GM18909 (cell line): ENCODE measurements around the gene QDPR.

Source experiments
- ATAC-seq: cut with Tn5 transposase; IDR thresholded peaks from one replicate; pipeline ENCODE4 v1.9.1; 2021; ENCODE audit warnings: mild to moderate bottlenecking; ENCODE audit not compliant: unreplicated experiment, poor library complexity

The QDPR gene

DNA sequence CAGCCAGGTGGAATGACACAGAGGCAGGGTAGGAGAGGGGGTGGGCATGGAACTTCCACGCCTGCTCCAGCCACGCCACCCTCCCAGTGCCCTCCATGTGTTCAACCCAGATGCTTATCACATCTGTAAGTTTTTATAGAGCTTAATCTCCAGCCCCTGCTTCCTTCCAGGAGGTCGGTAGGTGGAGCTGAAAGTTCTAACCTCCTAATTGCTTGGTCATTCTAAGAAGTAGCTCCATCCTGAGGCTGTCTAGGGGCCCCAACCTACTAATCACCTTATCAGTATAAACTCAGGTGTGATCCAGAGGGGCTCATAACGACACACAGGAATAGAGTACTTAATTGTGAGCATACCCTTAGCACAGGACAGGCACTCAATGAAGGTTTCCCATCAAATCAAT lies 18.3 kb downstream of the QDPR start:
- ATAC-seq: no peak

- no peak for ATAC-seq
Observed at GRCh38 chr4:17492876-17493275, 19.0 kb downstream of the QDPR start.

GRCh38 chr4:17492058-17492741 lies 19.7 kb downstream of the QDPR start:
- ATAC-seq: no peak

- ATAC-seq: no peak
Observed at GRCh38 chr4:17491196-17491595, 20.7 kb downstream of the QDPR start.

DNA sequence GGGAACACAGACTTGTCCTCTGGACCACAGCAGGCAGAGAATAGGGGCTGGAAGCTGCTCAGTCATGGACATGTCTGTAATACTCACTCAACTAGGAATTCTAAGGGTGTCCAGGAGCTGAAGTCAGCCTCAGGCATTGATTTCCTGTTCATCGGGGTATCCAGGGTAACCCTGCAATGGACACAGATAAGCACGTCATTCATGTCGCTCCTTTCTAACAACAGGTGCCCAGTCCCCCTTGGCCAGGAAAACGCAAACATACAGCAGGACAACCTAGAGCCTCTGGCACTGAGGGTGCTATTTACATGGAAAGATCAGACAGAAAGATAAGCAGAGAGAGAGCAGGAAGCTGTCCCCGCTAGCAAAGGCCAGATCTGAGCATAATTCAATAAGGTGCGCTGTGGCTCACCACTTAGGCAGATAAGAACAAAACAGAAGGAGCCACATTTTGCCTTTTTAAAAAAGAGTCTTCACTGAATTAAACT lies 21.3 kb downstream of the QDPR start:
- ATAC-seq: no peak

DNA sequence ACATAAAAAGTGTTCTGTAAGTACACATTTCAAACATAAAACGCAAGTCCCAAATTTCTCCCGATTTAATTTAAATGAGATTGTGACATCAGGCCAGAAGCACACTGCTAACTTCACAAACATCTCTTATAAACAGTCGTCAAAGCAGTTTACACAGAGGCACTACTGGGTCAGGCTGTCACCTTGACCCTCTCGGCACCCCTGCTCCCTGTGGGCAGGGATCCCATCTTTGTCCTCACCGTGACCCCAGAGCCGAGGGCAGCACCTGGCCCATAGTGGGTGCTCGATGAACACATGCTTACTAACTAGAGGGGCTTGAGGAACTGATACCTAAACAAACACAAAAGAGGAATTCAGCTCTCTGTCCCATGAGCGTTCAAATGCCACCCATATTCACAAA lies 22.2 kb downstream of the QDPR start:
- no peak for ATAC-seq

- ATAC-seq: no peak
Observed at GRCh38 chr4:17489123-17489522, 22.8 kb downstream of the QDPR start.

GRCh38 chr4:17482716-17483115 lies 29.2 kb downstream of the QDPR start:
- ATAC-seq: no peak

DNA sequence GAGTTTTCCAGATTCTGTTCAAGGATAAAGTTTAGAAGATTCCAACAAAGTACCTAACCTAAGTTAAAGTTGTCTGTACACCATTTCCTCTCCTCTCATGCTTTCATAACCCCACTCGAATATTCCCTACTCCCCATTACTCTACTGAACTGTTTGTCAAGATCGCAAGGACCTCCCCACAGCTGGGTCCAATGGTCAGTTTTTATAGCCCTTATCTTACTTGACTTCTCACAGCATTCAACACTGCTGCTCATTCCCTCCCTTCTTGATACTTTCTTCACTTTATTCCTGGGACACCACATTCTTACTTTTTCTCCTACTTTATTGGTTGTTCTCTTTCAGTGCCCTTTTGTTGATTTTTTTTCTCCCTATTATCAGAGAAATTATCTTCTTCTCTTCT lies 30.9 kb downstream of the QDPR start:
- no peak for ATAC-seq

GRCh38 chr4:17480210-17480927 lies 31.5 kb downstream of the QDPR start:
- ATAC-seq: no peak

GRCh38 chr4:17477774-17478472 lies 34.0 kb downstream of the QDPR start:
- ATAC-seq: no peak

GRCh38 chr4:17476853-17477252 lies 35.0 kb downstream of the QDPR start:
- no peak for ATAC-seq

DNA sequence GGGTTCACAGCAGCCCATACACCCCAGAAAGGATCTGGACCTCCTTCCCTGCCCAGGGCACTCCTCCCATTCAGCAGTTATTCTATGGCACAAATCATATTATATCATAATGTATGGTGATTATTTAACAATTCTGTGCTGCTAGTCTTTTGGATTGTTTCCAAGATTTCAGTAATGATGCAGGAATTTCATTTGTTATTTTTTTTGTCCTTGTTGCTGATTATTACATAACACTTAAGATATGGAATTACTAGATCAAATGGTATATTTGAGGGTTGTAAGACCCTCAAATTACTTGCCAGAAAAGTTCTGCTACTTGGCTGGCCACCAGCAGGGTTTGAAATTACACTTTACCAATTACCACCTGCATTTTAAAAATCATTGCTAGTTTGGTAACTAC lies 36.4 kb downstream of the QDPR start:
- no peak for ATAC-seq

DNA sequence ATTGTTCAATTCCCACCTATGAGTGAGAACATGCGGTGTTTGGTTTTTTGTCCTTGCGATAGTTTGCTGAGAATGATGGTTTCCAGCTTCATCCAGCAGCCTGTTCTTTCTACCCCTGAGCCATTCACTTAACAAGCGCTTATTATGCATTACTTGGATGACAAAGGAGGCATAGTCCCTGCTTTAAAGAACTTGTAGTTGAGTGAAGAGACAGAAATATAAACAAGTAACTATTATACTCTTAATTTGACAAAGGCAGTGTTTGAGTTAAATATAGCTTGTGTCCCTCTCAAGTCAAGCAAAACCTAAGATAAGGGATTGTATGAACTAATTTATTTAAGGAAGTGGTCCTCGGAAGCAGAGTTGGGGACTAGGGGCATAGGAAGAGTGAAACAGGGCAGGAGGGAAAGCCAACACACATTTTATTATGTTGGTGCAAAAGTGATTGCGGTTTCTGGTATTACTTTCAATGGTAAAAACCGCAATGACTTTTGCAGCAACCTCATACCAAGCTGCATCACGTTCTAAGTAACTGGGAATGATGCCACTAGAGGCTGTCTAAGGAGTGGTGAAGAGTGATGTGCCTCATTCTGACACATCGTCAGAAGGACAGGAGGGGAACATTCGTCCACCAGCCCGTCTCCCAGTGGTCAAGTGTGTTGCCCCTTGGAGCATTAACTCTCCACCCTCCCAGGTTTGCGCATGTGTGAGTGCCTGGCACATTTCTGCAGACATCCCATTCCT lies 41.8 kb downstream of the QDPR start:
- ATAC-seq: no peak

- no peak for ATAC-seq
Observed at GRCh38 chr4:17468619-17469221, 43.2 kb downstream of the QDPR start.

DNA sequence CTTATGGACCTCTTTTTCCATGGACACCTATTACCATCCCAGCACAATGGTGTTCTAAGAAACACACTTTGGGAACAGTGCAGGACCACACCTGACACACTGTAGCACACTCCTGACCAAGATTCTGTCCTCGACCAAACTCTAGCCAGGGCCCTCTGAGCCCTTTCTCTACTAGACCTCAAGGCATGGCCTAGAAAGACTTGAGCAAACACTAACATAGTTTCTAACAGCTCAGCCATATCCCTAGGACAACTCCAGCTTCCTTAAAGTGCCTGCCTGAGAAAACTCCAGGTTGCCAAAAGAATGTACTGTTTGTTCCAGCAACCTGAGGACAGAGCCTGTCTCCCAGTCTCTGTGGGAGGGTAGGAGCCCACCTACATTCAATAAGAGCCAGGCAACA lies 48.3 kb downstream of the QDPR start:
- no peak for ATAC-seq

- ATAC-seq: no peak
Observed at GRCh38 chr4:17450269-17450804, 61.6 kb downstream of the QDPR start.

DNA sequence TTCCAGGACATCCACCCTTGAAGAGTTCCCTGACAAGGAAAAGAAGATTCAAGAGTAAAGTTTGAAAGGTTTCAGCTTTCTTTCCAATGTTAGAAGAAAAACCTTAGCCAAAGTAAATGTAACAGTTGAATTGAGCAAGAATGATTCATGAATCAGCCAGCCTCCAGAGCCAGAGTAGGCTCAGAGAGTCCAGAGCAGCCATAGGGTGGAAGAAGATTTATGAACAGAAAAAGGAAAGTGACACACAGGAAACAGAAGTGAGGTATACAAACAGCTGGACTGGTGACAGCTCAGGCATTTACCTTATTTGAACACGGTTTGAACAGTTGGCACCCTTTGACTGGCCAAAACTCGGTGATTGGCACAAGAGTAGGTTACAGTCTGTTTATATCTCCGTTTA lies 63.2 kb downstream of the QDPR start:
- ATAC-seq: peak; percentile 41

DNA sequence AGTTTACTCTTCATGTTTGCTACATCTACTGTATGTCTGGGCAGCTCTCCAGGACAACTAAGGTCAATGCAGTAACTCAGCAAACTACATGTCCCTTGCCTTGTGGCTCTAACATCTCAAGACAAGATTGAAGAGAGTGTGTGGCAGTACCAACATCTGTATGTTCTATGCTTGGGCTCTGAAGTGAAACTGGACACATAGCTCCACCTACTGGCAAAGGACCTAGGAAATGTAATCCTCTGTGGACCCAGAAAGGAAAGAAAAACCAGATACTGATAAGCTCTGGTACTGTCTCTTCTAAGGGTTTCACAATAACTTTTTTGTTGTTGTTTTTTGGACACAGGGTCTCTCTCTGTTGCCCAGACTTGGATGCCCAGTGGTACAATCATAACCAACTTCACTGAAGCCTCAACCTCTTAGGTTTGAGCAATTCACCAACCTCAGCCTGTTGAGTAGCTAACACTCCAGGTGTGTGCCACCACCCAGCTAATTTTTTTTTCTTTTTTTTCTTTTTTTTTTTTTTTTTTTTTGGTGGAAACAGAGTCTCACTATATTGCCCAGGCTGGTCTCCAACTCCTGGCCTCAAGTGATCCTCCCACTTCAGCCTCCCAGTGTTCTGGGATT lies 64.1 kb downstream of the QDPR start:
- peak; percentile 94 for ATAC-seq

DNA sequence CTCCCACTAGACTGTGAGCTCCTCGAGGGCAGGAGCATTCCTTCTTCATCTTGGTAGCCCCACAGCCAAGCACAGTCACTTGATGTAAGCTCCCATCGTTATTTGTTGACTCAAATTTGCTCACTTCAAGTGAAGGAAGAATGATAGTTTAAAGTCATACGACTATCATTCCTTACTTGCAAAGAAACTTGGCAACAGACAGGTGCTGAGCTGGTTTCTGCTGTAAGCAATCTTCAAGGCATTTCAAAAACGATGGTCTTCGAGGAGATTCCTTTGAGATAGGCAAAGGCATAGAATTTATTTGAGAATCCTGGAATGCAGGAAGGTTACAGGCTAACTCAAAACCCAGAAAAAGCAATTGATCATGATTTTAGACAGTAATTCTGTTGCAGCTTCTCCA lies 64.8 kb downstream of the QDPR start:
- no peak for ATAC-seq
